Neutrophil (primary cell): Measurements from ENCODE around the gene CEP162.
"Not testable (repeated sequence)": the region's sequence is repeated elsewhere in the genome, so short reads cannot be mapped to it uniquely, and the experiment has no call there.

ENCODE experiments used
- H3K27ac ChIP-seq: fragments of 200-600 bp; sonication (generic); 2 replicates; pipeline ENCODE4 v1.5.1; 2016; ENCODE audit warnings: mild to moderate bottlenecking, moderate library complexity
- H3K27me3 ChIP-seq: fragments of 200-600 bp; sonication (generic); 2 replicates; pipeline ENCODE4 v1.6.0; 2016; ENCODE audit warnings: mild to moderate bottlenecking
- H3K36me3 ChIP-seq: fragments of 200-600 bp; sonication (generic); 2 replicates; pipeline ENCODE4 v1.5.1; 2017
- H3K4me1 ChIP-seq, 2 experiments: fragments of 200-600 bp in 1 of 2; sonication (generic) in 1 of 2; 1 replicate in 1 of 2; 2 replicates in 1 of 2; pipeline versions ENCODE4 v1.5.1 to v1.6.1; 2013 to 2016; ENCODE audit warnings: low read depth in 1 of 2, low read length in 1 of 2, mild to moderate bottlenecking in 1 of 2, moderate library complexity in 1 of 2; ENCODE audit not compliant: control insufficient read depth in 1 of 2, insufficient read depth in 1 of 2
- H3K4me3 ChIP-seq, 2 experiments: fragments of 200-600 bp in 1 of 2; sonication (generic) in 1 of 2; 1 replicate in 1 of 2; 2 replicates in 1 of 2; pipeline ENCODE4 v1.5.1; 2013 to 2016; ENCODE audit warnings: low read depth in 1 of 2, low read length in 1 of 2, mild to moderate bottlenecking in 1 of 2, moderate library complexity in 1 of 2
- H3K9me3 ChIP-seq: fragments of 200-600 bp; sonication (generic); 2 replicates; pipeline ENCODE4 v1.5.1; 2016
- TF ChIP-seq, protein P1 (sequence below): fragments of 200-600 bp; sonication (generic); IDR thresholded peaks from 2 replicates; pipeline ENCODE4 v1.5.1; 2016; ENCODE audit warnings: antibody characterized with exemption

The CEP162 gene

GRCh38 chr6:84204011-84204410 lies 23.4 kb downstream of the CEP162 start:
- H3K4me1 ChIP-seq = no peaks in the 10 kb centered on the region
- no peaks in the 10 kb centered on the region for H3K9me3 ChIP-seq
- H3K27me3 ChIP-seq = no peaks in the 10 kb centered on the region
- no peak overlapping the region for H3K27ac ChIP-seq
- peaks cover 2% of the 10 kb centered on the region for H3K36me3 ChIP-seq
- TF ChIP-seq, protein P1, sequence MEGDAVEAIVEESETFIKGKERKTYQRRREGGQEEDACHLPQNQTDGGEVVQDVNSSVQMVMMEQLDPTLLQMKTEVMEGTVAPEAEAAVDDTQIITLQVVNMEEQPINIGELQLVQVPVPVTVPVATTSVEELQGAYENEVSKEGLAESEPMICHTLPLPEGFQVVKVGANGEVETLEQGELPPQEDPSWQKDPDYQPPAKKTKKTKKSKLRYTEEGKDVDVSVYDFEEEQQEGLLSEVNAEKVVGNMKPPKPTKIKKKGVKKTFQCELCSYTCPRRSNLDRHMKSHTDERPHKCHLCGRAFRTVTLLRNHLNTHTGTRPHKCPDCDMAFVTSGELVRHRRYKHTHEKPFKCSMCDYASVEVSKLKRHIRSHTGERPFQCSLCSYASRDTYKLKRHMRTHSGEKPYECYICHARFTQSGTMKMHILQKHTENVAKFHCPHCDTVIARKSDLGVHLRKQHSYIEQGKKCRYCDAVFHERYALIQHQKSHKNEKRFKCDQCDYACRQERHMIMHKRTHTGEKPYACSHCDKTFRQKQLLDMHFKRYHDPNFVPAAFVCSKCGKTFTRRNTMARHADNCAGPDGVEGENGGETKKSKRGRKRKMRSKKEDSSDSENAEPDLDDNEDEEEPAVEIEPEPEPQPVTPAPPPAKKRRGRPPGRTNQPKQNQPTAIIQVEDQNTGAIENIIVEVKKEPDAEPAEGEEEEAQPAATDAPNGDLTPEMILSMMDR = no peak
- no peak overlapping the region for H3K4me3 ChIP-seq

GRCh38 chr6:84199987-84200386 lies 27.5 kb downstream of the CEP162 start:
- H3K4me3 ChIP-seq, H3K36me3 ChIP-seq, H3K4me1 ChIP-seq: not testable (repeated sequence)

DNA sequence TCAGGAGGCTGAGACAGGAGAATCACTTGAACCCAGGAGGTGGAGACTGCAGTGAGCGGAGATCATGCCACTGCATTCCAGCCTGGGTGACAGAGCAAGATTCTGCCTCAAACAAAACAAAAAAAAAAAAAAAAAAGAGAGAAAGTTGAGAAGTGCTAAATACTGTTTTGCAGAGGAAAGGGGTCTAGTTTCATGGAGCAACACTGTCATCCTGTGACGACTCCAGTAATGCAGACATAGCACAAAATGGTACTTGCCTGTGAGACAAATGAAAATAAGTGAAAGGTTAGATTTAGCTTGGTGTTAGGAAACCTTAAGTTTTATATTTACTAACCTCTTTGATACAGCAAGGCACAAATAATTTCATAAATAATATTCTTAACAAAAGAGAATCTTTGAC lies 29.7 kb downstream of the CEP162 start:
- Histone ChIP-seq H3K4me3 (no peak overlapping the region), H3K27me3 (no peaks in the 10 kb centered on the region), H3K4me1 (no peaks in the 10 kb centered on the region), H3K9me3 (no peaks in the 10 kb centered on the region), H3K27ac (no peak overlapping the region), H3K36me3 (peaks cover 13% of the 10 kb centered on the region)
- TF ChIP-seq, protein P1 = no peak

More at GRCh38 chr6:84199987-84200386, 27.5 kb downstream of the CEP162 start:
- H3K9me3 ChIP-seq, H3K27ac ChIP-seq, H3K27me3 ChIP-seq: not testable (repeated sequence)

GRCh38 chr6:84193114-84193708 lies 34.2 kb downstream of the CEP162 start:
- TF ChIP-seq, protein P1 = no peak
- no peak overlapping the region for H3K27ac ChIP-seq
- H3K4me1 ChIP-seq = no peaks in the 10 kb centered on the region
- peaks cover 37% of the 10 kb centered on the region for H3K36me3 ChIP-seq
- H3K27me3 ChIP-seq = no peaks in the 10 kb centered on the region
- H3K4me3 ChIP-seq = no peak overlapping the region
- H3K9me3 ChIP-seq = no peaks in the 10 kb centered on the region

DNA sequence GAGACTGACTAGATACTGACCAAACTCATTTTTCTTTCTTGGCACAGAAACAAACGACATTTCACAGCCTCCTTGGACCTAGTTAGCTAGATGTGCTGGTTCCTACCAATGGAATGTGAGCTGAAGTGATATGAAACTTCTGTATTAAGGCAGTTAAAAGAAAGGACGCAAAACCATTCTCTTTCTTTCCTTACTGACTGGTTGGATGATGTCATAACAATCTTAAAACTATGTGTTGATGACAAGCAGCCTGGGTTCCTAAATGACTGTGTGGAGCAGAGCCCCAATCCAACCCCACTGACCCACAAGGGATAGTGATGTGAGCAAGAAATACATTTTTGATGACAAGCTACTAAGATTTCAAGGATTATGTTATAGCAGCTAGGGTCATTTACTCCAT lies 35.6 kb downstream of the CEP162 start:
- Histone ChIP-seq H3K9me3 (no peaks in the 10 kb centered on the region), H3K4me3 (no peak overlapping the region), H3K4me1 (no peaks in the 10 kb centered on the region), H3K36me3 (peaks cover 37% of the 10 kb centered on the region), H3K27me3 (no peaks in the 10 kb centered on the region), H3K27ac (no peak overlapping the region)
- TF ChIP-seq, protein P1 = no peak

GRCh38 chr6:84189356-84189755 lies 38.1 kb downstream of the CEP162 start:
- not testable (repeated sequence) for H3K4me1 ChIP-seq, H3K4me3 ChIP-seq, H3K27me3 ChIP-seq, H3K27ac ChIP-seq, H3K9me3 ChIP-seq
- H3K36me3 ChIP-seq = peaks cover 34% of the 10 kb centered on the region

- no peaks in the 10 kb centered on the region for H3K4me1 ChIP-seq
- H3K36me3 ChIP-seq = no peaks in the 10 kb centered on the region
- no peak overlapping the region for H3K4me3 ChIP-seq
- H3K27me3 ChIP-seq = no peaks in the 10 kb centered on the region
- no peak overlapping the region for H3K27ac ChIP-seq
- TF ChIP-seq, protein P1 = no peak
- no peaks in the 10 kb centered on the region for H3K9me3 ChIP-seq
Observed at GRCh38 chr6:84183430-84183829, 44.0 kb downstream of the CEP162 start.
